GM19099 (cell line): ENCODE results near the gene HPDL.

Experiments used
- POLR2A ChIP-seq: IDR thresholded peaks from 3 replicates; pipeline ENCODE4 v1.6.1; 2011; ENCODE audit warnings: low read depth; ENCODE audit not compliant: insufficient read length; ENCODE audit errors: extremely low read depth

Gene HPDL

DNA sequence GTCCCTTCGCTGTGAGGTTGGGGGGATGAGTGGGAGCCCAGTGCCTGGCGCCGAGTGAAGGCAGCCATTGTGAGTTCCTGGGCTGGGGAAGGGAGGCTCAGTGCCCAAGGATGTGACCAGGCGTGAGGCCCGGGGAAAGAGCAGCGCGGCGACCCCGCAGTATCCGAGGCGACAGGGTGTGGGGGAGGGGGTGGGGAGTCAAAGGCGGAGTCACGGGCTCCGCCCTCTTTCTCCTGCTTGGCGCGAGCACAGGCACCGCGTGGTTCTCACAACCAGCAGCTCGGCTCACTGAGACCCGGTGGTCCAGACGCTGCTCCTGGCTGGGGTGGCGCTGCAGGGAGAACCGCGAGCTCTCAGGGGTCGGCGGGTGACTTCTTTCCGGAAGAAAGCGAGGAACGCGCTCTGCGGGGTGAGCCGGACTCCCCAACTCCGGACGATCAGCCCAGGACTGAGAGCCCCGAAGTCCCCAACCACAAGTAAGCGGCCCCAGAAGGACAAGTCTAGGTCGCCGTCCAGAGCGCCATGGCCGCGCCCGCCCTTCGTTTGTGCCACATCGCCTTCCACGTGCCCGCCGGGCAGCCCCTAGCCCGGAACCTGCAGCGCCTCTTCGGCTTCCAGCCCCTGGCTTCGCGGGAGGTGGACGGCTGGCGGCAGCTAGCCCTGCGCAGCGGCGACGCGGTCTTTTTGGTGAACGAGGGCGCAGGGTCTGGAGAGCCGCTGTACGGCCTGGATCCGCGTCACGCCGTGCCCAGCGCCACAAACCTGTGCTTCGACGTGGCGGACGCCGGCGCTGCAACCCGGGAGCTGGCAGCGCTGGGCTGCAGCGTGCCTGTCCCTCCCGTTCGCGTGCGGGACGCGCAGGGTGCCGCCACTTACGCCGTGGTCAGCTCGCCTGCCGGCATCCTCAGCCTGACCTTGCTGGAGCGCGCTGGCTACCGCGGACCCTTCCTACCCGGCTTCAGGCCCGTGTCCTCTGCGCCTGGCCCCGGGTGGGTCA is at the start of gene HPDL:
Gene HPDL, plus strand, starts transcription at position 269 of the 997 bp plus-strand sequence. Its CDS starts 254 bp downstream, at position 523.
- peak; percentile 89 for TF ChIP-seq POLR2A

DNA sequence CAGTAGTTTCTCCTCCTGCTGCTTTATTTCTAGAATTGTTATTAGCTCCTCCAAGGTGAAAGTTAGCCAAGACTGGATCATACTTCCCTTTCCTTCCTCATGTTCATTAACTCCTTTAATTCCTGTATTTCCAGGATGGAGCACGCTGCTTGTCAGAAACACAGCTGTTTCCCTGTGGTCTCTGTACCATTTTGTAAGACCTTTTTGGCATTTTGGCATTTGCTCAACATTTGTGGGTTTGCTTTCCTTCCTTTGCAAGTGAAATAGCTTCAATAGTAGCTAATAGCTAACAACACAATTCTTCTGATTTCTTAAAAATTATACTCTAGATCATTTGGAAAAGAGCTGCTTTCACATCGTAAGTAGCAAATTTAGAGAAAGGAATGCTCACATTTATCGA is 44.3 kb upstream of the HPDL start:
- TF ChIP-seq POLR2A, result no peak

DNA sequence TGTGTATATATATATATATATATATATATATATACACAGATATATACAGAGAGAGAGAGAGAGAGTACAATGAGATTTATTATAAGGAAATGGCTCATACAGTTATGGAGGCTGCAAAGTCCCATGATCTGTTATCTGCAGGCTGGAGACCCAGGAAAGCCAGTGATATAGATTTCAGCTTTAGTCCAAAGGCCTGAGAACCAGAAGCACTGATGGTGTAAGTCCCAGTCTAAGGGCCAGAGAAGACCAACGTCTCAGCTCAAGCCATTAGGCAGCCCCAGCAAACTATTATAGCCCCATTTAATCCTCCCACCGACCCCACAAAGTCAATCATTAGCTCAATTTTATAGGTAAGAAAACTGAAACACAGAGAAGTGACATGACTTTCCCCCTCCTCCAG is 35.0 kb upstream of the HPDL start:
- no peak for TF ChIP-seq POLR2A

DNA sequence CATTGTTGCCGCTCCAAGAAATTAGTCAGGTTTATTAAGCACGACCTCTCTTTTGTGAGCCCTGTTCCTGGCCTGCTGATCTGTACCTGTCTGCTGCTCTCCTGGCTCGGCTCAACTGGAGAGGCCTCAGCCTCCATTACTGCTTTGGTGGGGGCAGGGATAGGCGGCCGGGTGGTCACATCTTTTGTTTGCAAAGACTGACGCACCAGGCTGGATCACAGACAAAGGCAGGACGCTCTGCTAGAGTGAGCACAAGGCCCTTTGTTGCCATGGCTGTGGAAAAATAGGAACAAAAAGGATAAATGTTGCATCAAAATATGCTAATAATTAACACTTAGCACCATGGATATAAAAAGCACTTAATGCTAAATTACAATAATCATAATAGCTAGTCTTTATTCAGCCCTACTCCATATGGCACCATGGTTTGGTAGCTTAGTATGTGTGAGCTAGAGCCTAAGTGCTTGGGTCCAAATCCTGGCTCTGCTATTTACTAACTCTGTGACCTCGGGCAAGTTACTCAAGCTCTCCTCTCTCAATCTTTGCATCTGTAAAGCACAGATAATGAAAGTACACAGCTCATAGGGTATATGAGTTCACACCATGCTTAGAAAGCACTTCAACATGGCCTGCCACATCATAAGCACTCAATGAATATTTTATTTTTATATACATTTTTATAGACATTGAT is 28.9 kb upstream of the HPDL start:
- TF ChIP-seq POLR2A, result no peak

DNA sequence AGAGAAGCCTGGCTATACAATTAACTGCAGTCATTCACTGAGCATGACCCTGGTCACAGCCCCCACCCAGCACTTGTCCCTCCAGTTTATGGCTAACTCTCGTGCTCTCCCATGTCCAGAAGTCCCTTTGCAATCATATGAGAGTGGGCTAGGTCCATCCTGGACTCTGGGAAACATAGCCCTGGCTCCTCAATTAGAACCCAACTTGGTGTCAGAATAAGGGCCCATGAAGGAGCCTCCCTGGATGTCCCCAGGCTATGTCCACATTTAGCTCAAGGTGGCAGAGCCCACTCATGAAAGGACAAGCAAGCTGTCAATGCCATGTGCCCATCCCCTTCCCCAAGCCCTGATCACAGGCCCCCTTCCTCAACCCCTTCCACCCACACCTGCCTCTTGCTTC is 27.4 kb upstream of the HPDL start:
- TF ChIP-seq POLR2A, result no peak

DNA sequence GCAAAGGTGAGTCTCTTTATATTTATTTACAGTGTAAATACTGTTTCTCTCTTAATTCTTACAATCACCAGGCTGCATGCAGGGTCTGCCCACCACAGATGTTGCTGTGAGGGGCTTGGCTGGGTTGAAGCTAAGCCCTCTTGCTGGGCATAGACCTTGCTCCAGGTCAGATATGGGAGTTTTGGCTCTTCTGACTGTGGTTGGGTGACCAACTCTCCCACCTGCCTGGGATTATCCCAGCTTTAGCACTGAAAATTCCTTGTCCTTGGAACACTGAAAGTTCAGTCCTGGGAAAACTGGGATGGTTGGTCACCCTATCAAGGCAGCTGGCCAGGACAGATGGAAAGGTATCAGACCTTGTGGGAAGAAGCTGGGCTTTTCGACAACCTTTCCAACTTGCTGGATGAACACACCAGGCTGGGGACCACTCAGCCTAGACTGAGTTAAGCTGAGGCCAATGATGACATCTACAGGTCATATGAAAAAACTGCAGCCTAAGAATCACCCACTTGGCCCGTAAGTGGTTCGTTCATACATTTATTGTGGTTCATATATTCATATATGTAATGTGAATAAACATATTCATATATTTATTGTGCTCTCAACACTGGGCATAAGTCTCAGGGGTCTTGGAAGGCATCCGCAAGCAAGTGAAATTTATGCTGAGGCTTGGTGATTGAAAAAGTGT is 26.6 kb upstream of the HPDL start:
- TF ChIP-seq POLR2A, result no peak

DNA sequence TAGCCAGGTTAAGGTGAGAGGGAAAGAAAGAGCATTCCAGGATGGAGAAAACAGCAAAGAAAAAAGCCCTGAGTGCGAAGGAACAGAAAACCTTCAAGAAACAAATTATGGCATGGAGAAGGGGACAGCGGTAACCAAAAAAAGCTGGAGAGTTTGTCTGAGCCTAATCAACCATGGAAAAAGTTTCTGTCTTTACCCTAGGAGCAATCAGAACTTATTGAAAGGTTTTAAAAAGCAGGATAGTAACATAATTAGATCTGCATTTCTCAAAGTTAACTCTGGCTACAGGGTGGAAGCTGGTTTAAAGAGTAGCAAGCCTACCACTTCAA is 26.1 kb upstream of the HPDL start:
- TF ChIP-seq POLR2A, result no peak

DNA sequence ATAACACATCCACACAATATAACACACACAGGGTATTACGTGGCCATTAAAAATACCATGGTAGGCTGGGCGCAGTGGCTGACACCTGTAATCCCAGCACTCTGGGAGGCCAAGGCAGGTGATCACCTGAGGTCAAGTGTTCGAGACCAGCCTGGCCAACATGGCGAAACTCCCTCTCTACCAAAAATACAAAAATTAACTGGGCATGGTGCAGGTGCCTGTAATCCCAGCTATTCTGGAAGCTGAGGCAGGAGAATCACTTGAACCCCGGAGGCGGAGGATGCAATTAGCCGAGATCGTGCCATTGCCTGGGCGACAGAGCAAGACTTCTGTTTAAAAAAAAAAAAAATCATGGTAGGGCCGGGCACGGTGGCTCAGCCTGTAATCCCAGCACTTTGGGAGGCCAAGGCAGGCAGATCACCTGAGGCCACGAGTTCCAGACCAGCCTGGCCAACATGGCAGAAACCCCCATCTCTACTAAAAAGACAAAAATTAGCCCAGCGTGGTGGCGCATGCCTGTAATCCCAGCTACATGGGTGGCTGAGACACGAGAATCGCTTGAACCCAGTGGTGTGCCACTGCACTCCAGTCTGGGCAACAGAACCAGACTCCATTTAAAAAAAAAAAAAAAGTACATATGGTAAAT is 24.1 kb upstream of the HPDL start:
- no peak for TF ChIP-seq POLR2A

DNA sequence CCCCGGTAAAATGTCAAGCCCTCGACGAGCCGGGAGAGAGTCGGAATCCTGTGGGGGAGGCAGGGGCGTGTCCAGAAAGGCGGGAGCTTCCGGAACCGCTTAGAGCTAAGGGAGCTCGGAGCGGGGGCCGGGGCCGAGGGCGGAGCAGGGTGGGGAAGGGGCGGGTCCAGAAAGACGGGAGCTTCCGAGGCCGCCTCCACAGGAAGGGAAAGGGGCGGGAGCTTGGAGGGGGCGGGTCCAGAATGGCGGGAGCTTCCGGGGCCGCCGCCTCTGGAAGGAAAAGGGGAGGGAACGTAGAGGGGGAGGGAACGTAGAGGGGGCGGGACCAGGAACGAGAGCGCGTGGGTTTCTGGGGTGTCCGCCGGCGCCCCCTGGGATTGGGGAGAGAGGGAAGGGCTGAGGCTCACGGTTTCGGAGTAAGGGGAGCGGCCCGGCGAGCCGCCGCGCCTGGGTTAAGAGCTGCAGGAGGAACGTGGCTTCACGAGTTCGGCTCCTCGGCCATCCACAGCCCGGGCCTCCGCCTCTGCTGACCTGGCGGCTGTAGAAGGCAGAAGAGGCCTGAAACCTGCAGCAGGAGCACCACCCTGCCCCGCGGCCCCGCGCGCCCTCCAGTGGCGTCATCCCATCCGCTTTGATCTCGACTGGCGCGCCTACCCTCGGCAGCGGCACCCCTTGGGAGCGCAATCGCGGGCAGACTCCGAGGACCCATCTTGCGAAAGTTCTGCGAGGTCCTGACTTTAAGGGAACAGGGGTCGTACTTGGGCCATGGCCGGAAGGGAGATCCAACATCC is 23.0 kb upstream of the HPDL start:
- peak; percentile 82 for TF ChIP-seq POLR2A

DNA sequence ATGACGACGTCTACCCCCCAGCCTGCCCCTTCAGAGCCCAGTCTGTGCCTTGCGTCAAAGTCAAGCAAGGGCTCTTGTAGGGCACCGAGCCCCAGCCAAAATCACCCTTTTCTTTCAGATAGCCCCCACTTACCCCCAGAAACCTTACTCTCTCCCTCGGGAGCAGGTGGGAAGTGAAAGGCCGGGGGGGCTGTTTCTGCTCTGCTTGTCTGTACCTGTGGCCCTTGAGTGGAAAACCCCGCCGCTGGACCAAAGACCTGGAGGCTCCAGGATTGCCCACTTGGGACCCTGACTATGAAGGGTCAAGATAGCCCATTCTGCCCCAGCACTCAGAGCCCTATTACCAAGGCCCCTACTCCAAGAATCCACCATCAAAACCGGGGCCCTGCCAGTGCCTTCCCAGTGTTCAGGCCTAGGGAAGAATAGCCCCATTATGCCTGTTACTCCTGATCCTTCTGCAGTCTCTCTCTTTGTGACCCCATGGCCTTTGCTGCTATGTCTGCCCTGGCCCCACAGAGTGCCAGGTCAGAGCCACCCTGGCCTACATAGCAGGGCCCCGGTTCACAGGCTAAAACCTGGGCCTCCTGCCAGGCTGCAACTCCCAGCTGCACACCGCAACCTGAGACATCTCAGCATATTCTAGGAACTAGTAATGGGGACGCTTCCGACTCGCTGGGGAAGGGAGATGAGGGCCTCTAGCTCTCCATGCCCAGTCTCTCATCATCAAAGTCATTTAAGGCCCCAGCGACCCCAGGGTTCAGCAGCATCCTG is 22.2 kb upstream of the HPDL start:
- no peak for TF ChIP-seq POLR2A

DNA sequence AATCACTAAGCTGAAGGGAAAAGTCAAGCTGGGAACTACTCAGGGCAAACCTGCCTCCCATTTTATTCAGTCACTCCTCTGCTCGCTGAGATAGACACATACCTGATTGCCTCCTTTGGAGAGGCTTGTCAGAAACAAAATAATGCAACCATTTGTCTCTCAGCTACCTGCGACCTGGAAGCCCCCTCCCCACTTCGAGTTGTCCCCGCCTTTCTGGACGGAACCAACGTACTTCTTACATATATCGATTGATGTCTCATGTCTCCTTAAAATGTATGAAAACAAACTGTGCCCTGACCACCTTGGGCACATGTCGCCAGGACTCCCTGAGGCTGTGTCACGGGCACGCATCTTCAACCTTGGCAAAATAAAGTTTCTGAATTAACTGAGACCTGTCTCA is 21.5 kb upstream of the HPDL start:
- TF ChIP-seq POLR2A, result no peak

DNA sequence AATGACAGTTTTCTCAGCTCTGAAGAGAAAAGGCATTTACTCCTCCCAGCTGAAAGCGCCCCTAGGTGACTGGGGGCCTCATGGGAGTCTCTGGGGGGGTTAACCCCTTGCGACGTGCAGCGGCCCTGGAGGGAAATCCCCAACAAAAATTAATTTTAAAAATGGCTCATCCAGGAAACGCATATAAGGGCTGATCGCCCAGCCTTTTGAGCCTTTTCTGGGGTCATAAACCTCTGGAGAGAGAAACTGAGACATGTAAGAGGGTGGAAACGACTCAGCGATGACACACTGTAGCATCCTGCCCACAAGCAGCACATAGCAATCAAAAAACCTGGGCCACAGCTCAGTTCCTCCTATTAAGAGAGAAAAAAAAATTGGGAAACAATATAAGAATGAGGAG is 20.4 kb upstream of the HPDL start:
- peak; percentile 29 for TF ChIP-seq POLR2A

DNA sequence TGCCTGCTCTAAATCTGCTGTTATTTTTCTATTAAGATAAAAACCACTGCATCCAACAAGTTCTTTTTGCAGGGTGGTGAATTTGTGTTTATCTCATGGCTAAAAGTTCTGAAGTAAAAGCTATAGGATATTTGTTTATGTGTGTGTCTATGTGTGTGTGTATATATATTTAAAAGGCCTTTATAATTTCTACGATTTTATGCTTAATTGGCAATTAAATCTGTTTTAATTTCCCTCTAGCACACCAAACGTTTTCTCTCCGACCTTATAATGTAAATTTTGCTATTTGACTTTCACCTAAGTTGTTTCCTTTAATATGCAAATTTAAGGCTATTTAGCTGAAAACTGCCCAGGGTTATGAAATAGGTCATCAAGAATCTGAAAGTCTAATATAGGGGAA is 19.8 kb upstream of the HPDL start:
- no peak for TF ChIP-seq POLR2A

DNA sequence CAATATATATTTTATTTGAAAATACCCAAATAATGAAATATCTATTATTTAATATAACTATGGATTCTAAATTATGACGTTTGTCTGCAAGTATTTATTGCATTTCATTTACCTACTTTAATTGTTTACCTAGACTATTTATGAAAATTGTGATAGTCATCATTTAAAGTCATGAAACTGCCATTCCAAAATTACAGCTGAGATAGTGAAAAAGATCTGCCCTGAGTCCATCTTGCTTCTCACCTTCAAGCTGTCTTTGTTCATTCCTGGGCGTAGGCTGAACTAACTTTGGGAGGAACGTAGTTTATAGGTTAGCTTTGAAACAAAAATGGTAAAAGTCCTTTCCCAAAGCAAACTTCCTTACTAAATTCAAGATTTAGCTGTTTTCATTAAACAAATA is 12.4 kb upstream of the HPDL start:
- TF ChIP-seq POLR2A, result no peak

DNA sequence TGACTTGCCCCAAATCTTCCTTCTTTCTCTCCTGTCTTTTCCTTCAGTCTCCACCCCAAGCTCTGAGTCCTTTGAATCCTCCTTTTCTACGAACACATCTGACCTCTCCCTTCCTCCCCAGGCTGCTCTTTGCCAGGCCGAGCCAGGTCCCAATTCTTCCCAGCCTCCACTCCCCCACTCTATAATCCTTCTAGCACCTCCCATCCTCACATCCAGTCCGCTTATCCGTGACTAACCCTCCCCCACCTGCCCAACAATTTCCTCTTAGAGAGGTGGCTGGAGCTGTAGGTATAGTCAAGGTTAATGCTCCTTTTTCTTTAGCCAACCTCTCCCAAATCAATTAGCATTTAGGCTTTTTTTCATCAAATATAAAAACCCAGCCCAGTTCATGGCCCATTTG is 9.5 kb upstream of the HPDL start:
- TF ChIP-seq POLR2A, result no peak
